Activated CD4-positive, CD25-positive, alpha-beta regulatory T cell treated with anti-CD3 and anti-CD28 coated beads, Interleukin-2, amount 50 U/mL, for 72 hours (primary cell): ENCODE results near the gene MMP21.

Experiments used
- DNase-seq: peaks from one replicate; pipeline ENCODE4 v3.0.0; 2021

The MMP21 gene

DNA sequence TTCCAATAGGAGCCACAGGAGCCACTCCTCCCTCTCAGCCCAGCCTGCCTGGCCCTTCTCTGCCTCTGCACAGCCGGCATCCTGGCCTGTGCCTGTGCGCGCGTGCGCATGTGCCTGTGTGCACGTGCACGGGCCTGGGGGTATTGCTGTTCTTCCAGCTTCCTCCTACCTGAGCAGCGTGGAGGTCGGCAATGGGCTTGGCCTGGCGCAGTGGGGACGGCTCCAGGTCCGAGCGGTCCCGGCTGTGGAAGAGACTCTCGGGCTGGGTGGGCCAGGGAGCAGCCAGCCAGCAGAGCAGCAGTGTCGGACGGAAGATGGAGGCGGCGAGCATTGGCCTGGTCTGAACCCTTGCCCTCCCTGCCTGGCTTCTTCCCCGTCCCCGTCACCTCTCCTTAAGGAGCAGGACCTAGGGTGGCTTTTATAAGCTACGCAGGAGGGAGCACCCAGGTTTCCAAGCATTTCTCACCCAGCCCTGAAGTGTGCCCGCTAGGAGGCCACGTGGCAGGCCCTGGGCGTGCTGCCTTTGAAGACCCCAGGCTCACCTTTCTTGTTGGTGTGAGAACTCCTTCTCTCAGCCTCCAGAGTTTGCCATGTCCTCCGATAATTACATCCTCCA lies at the start of gene MMP21:
MMP21 (minus strand) TSS at position 331 of the 616 bp plus-strand sequence; CDS start at position 331, 0 bp downstream.
- DNase-seq, result no peak

DNA sequence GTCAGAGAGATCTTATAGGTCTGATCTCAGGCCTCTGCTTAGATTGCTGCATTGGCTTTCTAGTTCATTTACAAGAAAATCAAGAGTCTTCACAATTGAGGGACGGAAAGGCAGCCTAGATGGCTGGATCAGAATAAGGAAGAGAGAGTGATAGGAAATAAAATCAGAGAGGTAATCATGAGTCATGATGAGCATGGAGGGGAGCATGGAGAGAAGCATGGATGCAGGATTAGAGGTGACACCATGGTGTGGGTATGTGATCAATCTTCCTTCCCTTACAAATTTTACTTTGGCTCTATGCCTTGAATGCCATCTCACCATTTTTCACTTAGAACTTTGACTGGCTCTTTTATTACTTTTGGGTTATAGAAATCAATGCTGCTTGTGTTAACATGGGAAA lies 49.1 kb upstream of the MMP21 start:
- no peak for DNase-seq

- no peak for DNase-seq
Measured at GRCh38 chr10:125823663-125824251, 48.1 kb upstream of the MMP21 start.

DNA sequence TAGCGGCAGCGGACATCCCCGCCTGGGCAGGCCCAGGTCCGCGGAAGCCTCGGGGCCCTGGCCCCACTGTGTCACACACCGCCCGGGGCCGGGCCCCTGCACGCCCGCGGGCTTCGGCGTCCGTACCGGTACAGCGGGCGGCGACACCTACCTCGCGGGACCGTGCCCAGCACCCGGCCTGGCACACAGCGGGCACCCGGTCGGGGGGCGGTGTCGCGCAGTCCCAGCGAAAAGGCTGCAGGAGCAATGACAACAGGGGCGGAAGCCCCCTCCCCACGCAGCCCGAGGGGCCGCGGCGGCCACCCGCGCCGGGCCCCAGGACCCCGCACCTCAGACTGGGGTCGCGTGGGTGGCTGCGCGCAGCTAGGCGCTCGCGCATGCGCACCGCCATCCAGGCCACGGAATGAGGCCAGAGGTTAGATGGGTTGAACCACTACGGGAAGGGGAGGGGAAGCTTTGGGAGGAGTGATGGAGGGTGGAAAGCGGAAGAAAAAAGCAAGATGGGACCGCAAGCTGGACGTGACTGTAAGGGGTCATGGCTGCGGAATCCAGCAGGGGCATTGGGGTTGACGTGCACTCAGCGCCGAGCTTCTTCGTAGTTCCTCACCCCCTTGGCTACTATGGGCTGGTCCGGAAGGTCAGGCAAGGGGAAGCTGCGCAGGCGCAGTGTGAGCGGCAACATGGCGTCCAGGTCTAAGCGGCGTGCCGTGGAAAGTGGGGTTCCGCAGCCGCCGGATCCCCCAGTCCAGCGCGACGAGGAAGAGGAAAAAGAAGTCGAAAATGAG lies 47.4 kb upstream of the MMP21 start, which contains the start of the genes BCCIP and UROS:
BCCIP (plus strand) TSS at position 669 of the 785 bp plus-strand sequence; CDS start at position 681, 12 bp downstream.
UROS (minus strand) TSS at position 381 of the 785 bp plus-strand sequence. CDS start 6,759 bp downstream, outside the sequence.
- DNase-seq, result peak; percentile 91

DNA sequence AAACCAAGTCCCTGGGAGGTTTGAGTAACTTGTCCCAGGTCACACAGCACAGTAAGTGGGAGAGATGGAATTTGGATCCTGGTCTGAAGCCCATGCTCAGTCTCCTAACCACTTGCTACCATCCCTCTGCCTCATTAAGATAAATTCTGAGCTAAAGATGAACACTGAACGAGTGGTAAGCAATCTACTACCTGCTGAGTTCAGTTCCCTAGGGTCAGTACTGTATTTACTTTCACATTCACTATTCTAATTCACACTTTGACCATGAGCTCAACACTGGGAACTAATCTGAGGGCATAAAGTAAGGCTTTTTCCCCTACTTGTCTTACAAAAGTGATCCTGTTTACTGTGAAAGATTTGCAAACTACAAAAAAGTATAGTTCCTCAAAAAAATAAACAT lies 45.1 kb upstream of the MMP21 start:
- no peak for DNase-seq

- no peak for DNase-seq
Measured at GRCh38 chr10:125817337-125817946, 41.8 kb upstream of the MMP21 start.

DNA sequence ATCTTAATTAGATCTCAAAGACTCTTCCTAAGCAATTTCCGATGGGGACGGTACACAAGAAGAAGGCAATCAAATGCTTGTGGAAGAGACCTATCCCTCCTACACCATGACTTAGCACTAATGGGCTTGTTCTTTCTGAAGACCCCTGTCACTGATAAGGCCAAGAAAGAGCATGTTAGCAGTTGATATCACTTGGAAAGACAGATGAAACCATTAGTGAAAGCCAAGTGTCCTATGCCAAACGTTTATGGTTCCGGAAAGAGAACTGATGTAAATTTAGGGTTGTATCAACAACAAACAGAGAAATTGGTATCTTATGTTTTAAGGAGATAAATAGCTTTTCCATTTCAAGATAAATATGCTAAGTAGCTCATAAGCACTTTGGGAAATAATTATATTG lies 40.9 kb upstream of the MMP21 start:
- no peak for DNase-seq

DNA sequence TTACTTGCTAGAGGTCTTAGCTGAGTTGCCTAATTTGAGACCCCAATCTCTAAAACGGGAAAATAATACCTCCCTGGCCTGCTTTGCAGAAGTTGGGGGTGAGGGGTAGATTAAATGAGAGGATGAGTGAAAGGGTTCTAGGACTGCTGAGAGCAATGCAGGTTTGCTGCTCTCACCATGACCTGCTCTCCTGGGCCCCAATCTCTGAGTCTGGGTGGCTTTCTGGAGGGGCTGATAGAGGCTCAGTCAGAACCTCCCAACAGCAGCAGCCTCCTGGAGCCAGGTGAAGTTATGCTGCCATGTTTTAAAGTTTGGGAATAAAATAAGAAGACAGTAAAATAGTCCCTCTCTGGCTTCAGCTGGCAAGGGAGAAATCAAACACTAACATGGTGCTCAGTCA lies 40.1 kb upstream of the MMP21 start:
- DNase-seq, result no peak

GRCh38 chr10:125812128-125812750 lies 36.6 kb upstream of the MMP21 start:
- DNase-seq, result no peak

DNA sequence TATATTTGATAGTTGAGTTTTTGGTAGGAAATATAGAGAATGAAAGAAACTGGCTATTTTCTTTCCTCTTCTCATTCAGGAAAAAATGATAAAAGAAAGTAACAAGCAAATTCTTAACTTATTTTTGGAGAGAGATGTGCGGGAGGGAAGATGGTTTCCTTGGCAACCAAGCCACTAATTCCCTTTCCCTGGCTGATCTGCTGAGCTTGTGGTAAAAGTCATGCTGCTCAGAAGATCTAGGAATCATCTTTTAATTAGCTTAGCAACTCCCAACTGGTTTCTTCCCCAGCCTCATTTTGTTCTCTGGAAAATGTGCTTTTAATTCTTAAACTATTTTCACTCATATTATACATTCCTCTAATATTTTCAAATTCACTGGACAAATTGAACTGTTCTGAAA lies 35.6 kb upstream of the MMP21 start:
- DNase-seq, result no peak

GRCh38 chr10:125808047-125808446 lies 32.4 kb upstream of the MMP21 start:
- no peak for DNase-seq

GRCh38 chr10:125802739-125803138 lies 27.1 kb upstream of the MMP21 start:
- DNase-seq, result no peak

GRCh38 chr10:125802131-125802530 lies 26.5 kb upstream of the MMP21 start:
- DNase-seq, result no peak

DNA sequence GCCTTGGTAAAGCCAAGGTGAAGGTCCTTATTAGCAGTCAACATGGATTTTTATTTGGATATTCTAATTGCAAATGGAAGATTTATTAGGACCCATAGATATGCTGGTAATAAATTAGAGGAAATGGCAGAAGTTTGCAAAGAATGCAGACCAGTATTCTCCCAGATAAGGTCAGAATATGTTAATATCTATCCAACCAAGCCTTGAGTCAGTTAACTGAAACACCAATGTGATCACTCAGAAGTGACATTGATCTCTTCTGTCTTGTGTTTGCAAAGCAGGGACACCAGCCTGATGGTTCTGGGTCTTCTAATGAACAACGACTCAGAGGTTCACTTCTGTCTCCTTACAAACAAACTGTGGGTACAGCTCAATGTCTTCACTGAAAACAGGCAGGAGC lies 26.0 kb upstream of the MMP21 start:
- DNase-seq, result no peak

- no peak for DNase-seq
Measured at GRCh38 chr10:125799451-125800182, 24.0 kb upstream of the MMP21 start.

DNA sequence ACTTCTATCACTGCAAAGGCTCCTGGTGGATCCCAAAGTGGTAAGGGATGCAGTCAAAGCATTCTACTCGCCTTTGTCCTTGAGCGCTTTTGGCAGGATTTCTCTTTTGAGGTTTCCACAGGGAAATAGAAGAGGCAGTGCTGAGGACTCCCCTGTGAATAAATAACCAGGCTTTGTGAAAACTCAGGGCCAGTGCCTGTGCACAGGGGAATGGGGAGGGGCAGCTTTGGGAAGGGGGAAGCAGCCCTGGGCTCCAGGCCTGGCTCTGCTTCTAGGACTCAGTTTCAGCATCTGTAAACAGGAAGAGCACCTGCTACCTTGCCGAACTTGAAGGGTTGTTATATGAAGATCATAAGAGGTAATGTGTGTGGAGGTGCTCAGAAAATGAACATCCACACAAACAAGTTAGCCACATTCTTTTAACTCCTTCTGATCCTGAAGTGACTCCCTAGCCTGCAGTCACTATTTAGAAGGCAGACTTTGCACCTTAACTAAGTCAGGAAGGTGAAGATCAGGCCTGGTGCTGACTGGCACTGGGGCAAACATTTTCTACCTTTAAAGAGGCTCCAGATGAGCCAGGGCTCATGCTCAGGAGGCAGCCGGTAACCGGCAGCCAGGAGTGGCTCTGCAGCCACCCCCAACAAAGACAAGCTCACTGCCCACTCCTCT lies 22.5 kb upstream of the MMP21 start:
- DNase-seq, result no peak

- no peak for DNase-seq
Measured at GRCh38 chr10:125797424-125797823, 21.8 kb upstream of the MMP21 start.

DNA sequence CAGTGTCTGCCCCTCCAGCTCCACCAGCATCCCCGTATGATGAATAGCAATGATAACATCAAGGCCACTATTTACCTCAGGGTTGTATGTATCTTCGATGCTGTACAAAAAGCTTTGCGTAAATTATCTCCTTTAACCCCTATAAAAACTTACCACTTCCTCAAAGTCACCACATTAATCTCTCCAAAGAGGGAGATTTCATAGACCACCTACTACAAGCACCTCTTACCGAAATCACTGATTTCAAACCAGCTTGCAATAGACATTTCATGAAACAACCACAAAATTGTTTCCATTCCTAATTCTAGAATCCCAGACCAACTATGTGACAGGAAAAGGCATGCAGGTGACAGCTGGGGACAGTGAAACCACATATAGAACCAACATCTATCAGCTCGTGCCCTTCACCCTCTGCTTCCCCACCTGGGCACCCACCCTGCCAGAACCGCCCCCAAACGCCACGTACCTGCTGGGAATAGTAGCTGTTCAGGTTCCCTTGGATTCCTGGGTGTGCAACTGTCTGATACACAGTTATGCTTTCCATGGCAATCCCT lies 20.1 kb upstream of the MMP21 start:
- no peak for DNase-seq

DNA sequence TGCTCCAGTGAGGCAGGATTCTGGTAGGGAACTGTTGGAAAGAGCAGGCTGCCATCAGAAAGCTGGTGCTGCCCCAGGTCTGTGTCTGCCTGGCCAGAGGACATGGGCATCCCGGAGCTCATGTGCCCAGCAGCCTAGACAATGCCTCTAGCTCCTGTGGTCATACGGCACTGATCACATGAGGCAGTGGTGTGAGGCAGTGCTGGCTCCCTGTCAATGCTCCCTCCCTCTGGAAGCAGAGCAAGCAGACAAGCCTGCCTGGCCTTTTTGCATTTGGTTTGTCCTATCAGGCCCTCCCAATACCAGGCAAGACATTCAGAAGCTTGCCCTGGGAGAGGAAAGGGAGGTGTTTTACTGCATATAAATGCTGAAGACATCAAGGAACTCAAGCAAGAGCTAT lies 19.5 kb upstream of the MMP21 start:
- no peak for DNase-seq

DNA sequence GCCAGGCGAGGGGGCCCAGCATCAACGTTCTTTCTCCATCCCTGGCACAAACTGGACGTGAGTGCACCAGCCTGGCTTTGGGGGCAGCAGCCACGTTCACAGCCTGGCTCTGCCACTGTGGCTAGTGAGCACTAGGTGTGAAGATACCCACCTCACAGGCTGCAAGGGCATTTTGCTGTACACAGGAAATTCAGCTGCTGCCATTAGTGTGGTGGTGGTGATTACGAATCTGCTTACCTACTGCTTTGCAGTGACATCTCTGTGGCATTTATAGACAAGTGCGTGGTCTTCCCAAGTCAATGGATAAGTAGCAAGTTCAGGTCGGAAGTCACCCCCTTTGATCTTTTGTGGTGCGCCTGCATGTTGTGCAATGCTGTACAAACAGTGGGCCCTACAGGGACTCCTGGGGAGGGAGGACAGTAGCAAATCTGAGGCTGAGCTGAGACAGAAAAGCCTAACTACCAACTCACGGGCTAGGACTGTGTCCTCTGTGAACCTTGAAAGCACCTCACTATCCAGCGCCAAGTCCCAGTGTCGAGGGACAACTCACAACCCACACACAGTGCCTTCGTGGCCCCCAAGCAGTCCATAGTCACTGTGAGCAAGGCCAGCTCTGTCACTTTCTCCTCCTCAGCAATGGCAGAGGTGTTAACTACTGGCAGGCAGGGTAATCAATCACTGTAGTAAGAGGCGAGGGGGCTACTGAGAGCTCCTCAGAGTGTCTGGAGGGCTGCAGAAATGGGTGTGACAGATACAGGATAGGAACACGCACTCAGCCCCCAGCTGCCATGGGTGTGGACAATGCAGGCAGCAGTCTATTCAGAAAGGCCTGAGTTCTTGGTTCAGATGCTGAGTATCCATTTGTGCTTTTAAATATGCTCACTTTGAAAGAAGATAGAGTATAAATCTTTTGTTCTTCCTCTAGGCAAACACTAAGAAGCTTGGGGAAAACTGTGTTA lies 17.0 kb upstream of the MMP21 start:
- no peak for DNase-seq
